SK-N-SH (cell line): ENCODE measurements around the gene USP2. TPM values are rescaled to one million over a fixed set of nuclear protein-coding genes. Genes with fewer than 3 reads are reported as not detected.
"Not testable (repeated sequence)": the region's sequence is repeated elsewhere in the genome, so short reads cannot be mapped to it uniquely, and the experiment has no call there.

Source experiments
- CTCF ChIA-PET: fragments of 300-600, 350-600 bp; formaldehyde crosslinking; extraction: SDS; loops from one replicate; lab custom pipeline; 2021; lab: Yijun Ruan, JAX
- POLR2A ChIA-PET: fragments of 350-600 bp; sonication (Branson Sonifier 250); formaldehyde crosslinking; extraction: SDS; loops from one replicate; lab custom pipeline; 2020; ENCODE audit warnings: antibody characterized with exemption, inconsistent platforms; lab: Yijun Ruan, JAX
- DNase-seq: peaks from one replicate; pipeline ENCODE4 v3.0.0; 2012
- H2AFZ ChIP-seq: fragments of 200-600 bp; sonication (generic); 2 replicates; pipeline ENCODE4 v1.8.1; 2016; ENCODE audit warnings: antibody characterized with exemption, mild to moderate bottlenecking, low read depth
- H3F3A ChIP-seq: fragments of 200-600 bp; sonication (generic); replicated peaks from 2 replicates; pipeline ENCODE3; 2016; ENCODE audit warnings: antibody characterized with exemption, mild to moderate bottlenecking; ENCODE audit not compliant: insufficient read depth
- H3K27ac ChIP-seq, 2 experiments: fragments of 200-500 bp in 1 of 2; fragments of 200-600 bp in 1 of 2; sonication (Bioruptor generic) in 1 of 2; sonication (generic), shearing (Covaris generic) in 1 of 2; 2 replicates each; pipeline versions ENCODE4 v1.5.1 to v1.6.1; 2014 to 2016; ENCODE audit warnings: low read depth in 2 of 2, inconsistent platforms in 1 of 2, low read length in 1 of 2, mild to moderate bottlenecking in 1 of 2, mixed read lengths in 1 of 2
- H3K27me3 ChIP-seq: fragments of 200-600 bp; sonication (generic), shearing (Covaris generic); 2 replicates; pipeline ENCODE4 v1.6.1; 2016; ENCODE audit warnings: mixed run types; ENCODE audit not compliant: insufficient read depth
- H3K36me3 ChIP-seq, 2 experiments: fragments of 200-500 bp in 1 of 2; fragments of 200-600 bp in 1 of 2; sonication (Bioruptor generic) in 1 of 2; sonication (generic) in 1 of 2; replicated peaks in 1 of 2; 2 replicates each; pipeline versions ENCODE3 to v1.5.1; 2014 to 2016; ENCODE audit warnings: low read length in 1 of 2, mild to moderate bottlenecking in 1 of 2; ENCODE audit not compliant: insufficient read depth in 2 of 2, control insufficient read depth in 1 of 2
- H3K4me1 ChIP-seq, 2 experiments: fragments of 200-500 bp in 1 of 2; fragments of 200-600 bp in 1 of 2; sonication (Bioruptor generic) in 1 of 2; sonication (generic), shearing (Covaris generic) in 1 of 2; 2 replicates each; pipeline versions ENCODE4 v1.5.1 to v1.6.1; 2014 to 2016; ENCODE audit warnings: low read depth in 1 of 2, low read length in 1 of 2, mixed run types in 1 of 2; ENCODE audit not compliant: insufficient read depth in 2 of 2, control insufficient read depth in 1 of 2
- H3K4me2 ChIP-seq: fragments of 200-600 bp; sonication (generic), shearing (Covaris generic); 2 replicates; pipeline ENCODE4 v1.6.1; 2017; ENCODE audit warnings: mixed run types
- H3K4me3 ChIP-seq, 2 experiments: fragments of 200-500 bp in 1 of 2; fragments of 200-600 bp in 1 of 2; sonication (Bioruptor generic) in 1 of 2; sonication (generic), shearing (Covaris generic) in 1 of 2; 2 replicates each; pipeline versions ENCODE4 v1.5.1 to v1.8.1; 2014 to 2016; ENCODE audit warnings: low read depth in 2 of 2, inconsistent platforms in 1 of 2, low read length in 1 of 2, mild to moderate bottlenecking in 1 of 2, mixed read lengths in 1 of 2, moderate library complexity in 1 of 2
- H3K79me2 ChIP-seq: fragments of 200-600 bp; sonication (generic); 2 replicates; pipeline ENCODE4 v1.8.1; 2017; ENCODE audit warnings: mild to moderate bottlenecking; ENCODE audit not compliant: insufficient read depth
- H3K9ac ChIP-seq: fragments of 200-600 bp; sonication (generic); 2 replicates; pipeline ENCODE4 v1.6.1; 2017; ENCODE audit warnings: mixed run types
- H3K9me2 ChIP-seq: fragments of 200-600 bp; sonication (generic); 2 replicates; pipeline ENCODE4 v1.6.1; 2017; ENCODE audit warnings: mixed run types
- H3K9me3 ChIP-seq: fragments of 200-600 bp; sonication (generic); 2 replicates; pipeline ENCODE4 v1.6.1; 2017; ENCODE audit warnings: mixed run types, mild to moderate bottlenecking, moderate library complexity
- H4K20me1 ChIP-seq: fragments of 200-600 bp; sonication (generic); 2 replicates; pipeline ENCODE4 v1.6.1; 2017; ENCODE audit warnings: mild to moderate bottlenecking, mixed run types; ENCODE audit not compliant: insufficient read depth
- CHD2 ChIP-seq: fragments of 150-350 bp; IDR thresholded peaks from 2 replicates; pipeline ENCODE4 v1.6.1; 2018; ENCODE audit warnings: low read length; ENCODE audit not compliant: partially characterized antibody
- CTCF ChIP-seq: fragments of 200-600 bp; sonication (generic); IDR thresholded peaks from 2 replicates; pipeline ENCODE4 v1.6.1; 2017; ENCODE audit warnings: antibody characterized with exemption, mild to moderate bottlenecking, moderate library complexity
- ELF1 ChIP-seq: IDR thresholded peaks from 2 replicates; pipeline ENCODE4 v1.4.0; 2012
- EP300 ChIP-seq, 2 experiments: IDR thresholded peaks; 2 replicates each; pipeline versions ENCODE4 v1.4.0 to v1.6.1; 2012; ENCODE audit warnings: borderline replicate concordance in 1 of 2, low read depth in 1 of 2, low read length in 1 of 2
- FOXJ3 ChIP-seq: sonication (generic); formaldehyde crosslinking; IDR thresholded peaks from 2 replicates; pipeline ENCODE4 v1.5.1; 2020; ENCODE audit warnings: mild to moderate bottlenecking, missing genetic modification reagents
- GATA2 ChIP-seq: sonication (generic); formaldehyde crosslinking; IDR thresholded peaks from 2 replicates; pipeline ENCODE4 v1.5.0; 2020; ENCODE audit warnings: mild to moderate bottlenecking, missing genetic modification reagents
- NFIC ChIP-seq: IDR thresholded peaks from 2 replicates; pipeline ENCODE4 v1.4.0; 2012; ENCODE audit warnings: borderline replicate concordance
- REST ChIP-seq: IDR thresholded peaks from 2 replicates; pipeline ENCODE4 v1.6.1; 2012; ENCODE audit warnings: mild to moderate bottlenecking, low read depth, low read length, moderate library complexity
- RFX5 ChIP-seq: IDR thresholded peaks from 2 replicates; pipeline ENCODE4 v1.6.1; 2012; ENCODE audit warnings: mild to moderate bottlenecking, improper control_type of control experiment, low read length
- TCF12 ChIP-seq: IDR thresholded peaks from 2 replicates; pipeline ENCODE4 v1.4.0; 2012
- YY1 ChIP-seq: IDR thresholded peaks from 2 replicates; pipeline ENCODE4 v1.4.0; 2012; ENCODE audit warnings: low read depth, mild to moderate bottlenecking
- WGBS: methylation state at CpG from one replicate; pipeline ENCODE4 v1.1.6; 2017; ENCODE audit warnings: low lambda C conversion rate; 5-methylcytosine and 5-hydroxymethylcytosine counted together
- polyA plus RNA-seq, 3 experiments: library from polyadenylated mRNA; depleted of rRNA; stranded (reverse); fragments of >200 nt; gene quantifications; 2 replicates each; pipeline ENCODE4 v1.2.3, GENCODE V29; 2012

Gene USP2
- polyA plus RNA-seq, 1 of the 3 experiments (the other 2 are of a cell fraction): 0.97 TPM

GRCh38 chr11:119384332-119384731, 2.8 kb upstream of the USP2 start:
- WGBS: 92% methylated on average over 2 of the region's 2 CpGs
- H3K4me2 ChIP-seq: no peak overlapping the region

GRCh38 chr11:119382513-119382912, 1.0 kb upstream of the USP2 start:
- H3K36me3 ChIP-seq, H3K9me3 ChIP-seq, DNase-seq, H3K27me3 ChIP-seq, H3K27ac ChIP-seq, H3F3A ChIP-seq, H3K4me3 ChIP-seq, POLR2A ChIA-PET, H3K79me2 ChIP-seq, H3K9ac ChIP-seq, H3K9me2 ChIP-seq, H4K20me1 ChIP-seq: not testable (repeated sequence)
- CTCF ChIA-PET: interaction anchor here (0.7 to 22.5 kb wide), 11 partner anchors 10 to 726 kb away, joined by 3 to 390 read pairs (median 15); partner anchors contain the start of genes C1QTNF5 and CBL
- Histone ChIP-seq H3K4me1 (peaks cover 2 to 31% of the 10 kb centered on the region in 2 experiments; a peak in 2 of 4 replicates), H2AFZ (peak overlapping the region; percentile 73; the same call in 1 of the 2 replicates), H3K4me2 (peak overlapping the region; percentile 94; the same call in 1 of the 2 replicates)
- 63% methylated on average over 14 of the region's 14 CpGs for WGBS

More at GRCh38 chr11:119384332-119384731, 2.8 kb upstream of the USP2 start:
- Histone ChIP-seq H3K9ac (no peak overlapping the region), H4K20me1 (no peaks in the 10 kb centered on the region), H3K4me3 (no peak overlapping the region), H3K79me2 (no peaks in the 10 kb centered on the region), H3K27ac (no peak overlapping the region), H3K36me3 (no peaks in the 10 kb centered on the region), H3F3A (no peaks in the 10 kb centered on the region), H3K4me1 (peaks cover 0 to 18% of the 10 kb centered on the region in 2 experiments; a peak in 2 of 4 replicates), H3K9me3 (no peaks in the 10 kb centered on the region), H3K27me3 (no peaks in the 10 kb centered on the region)
- DNase-seq: no peak
- POLR2A ChIA-PET: no interaction called here
- no peak for TF ChIP-seq YY1
- 0 out of 2 replicates have a peak, but pooled peaks have one; percentile 8 for TF ChIP-seq CTCF
- TF ChIP-seq, all 33 proteins: peak for 1
- H3K9me2 ChIP-seq: no peaks in the 10 kb centered on the region
- CTCF ChIA-PET: interaction anchor here (0.7 to 22.5 kb wide), 8 partner anchors 11 to 93 kb away, joined by 3 to 390 read pairs (median 22); partner anchors contain the start of gene THY1
- H2AFZ ChIP-seq: no peak overlapping the region

- no peaks in the 10 kb centered on the region for H3K27me3 ChIP-seq
- no peaks in the 10 kb centered on the region for H3F3A ChIP-seq
- WGBS: 14% methylated on average over 9 of the region's 9 CpGs
- H3K4me2 ChIP-seq: peak overlapping the region; percentile 94
- DNase-seq: peak; percentile 2
- ChIA-PET CTCF (interaction anchor here (0.7 to 22.5 kb wide), 21 partner anchors 9 to 726 kb away, joined by 3 to 390 read pairs (median 10); partner anchors contain the start of genes C1QTNF5 and CBL), POLR2A (no interaction called here)
- H3K4me1 ChIP-seq: peaks cover 4 to 35% of the 10 kb centered on the region in 2 experiments; a peak in 3 of 4 replicates
- H4K20me1 ChIP-seq: no peaks in the 10 kb centered on the region
- TF ChIP-seq GATA2: no peak
- no peak for TF ChIP-seq REST
- TF ChIP-seq TCF12: no peak
- TF ChIP-seq EP300 (IDR thresholded peaks at IDR 0.05; ENCODE audit: borderline replicate concordance in 1 of 2, low read depth in 1 of 2, low read length in 1 of 2): no peak
- no peak for TF ChIP-seq RFX5
- no peak for TF ChIP-seq NFIC
- no peak for TF ChIP-seq CHD2
- no peak for TF ChIP-seq ELF1
- no peak for TF ChIP-seq FOXJ3 (CRISPR knock-in tag)
- no peaks in the 10 kb centered on the region for H3K79me2 ChIP-seq
- no peaks in the 10 kb centered on the region for H3K36me3 ChIP-seq
- peak overlapping the region; percentile 73; the same call in 1 of the 2 replicates for H2AFZ ChIP-seq
- H3K27ac ChIP-seq: no peak overlapping the region
- peak overlapping the region; percentile 57 to 62 for H3K4me3 ChIP-seq
- H3K9ac ChIP-seq: peak overlapping the region; percentile 37; the same call in 1 of the 2 replicates
- H3K9me2 ChIP-seq: no peaks in the 10 kb centered on the region
- no peaks in the 10 kb centered on the region for H3K9me3 ChIP-seq
Observed at GRCh38 chr11:119382101-119382500, 611 bp upstream of the USP2 start.
